Muscle of back (tissue), 11 donors: ENCODE data around the gene NFIX. TPM values are rescaled to one million over a fixed set of nuclear protein-coding genes. Genes with fewer than 3 reads are reported as not detected.

Experiments used
- DNase-seq, 3 donors: peaks; one replicate each; pipeline versions ENCODE4 v3.0.0 to v3.0.0-alpha.2; 2013
- polyA plus RNA-seq, 10 donors: library from polyadenylated mRNA; unstranded; fragments of 120-200 nt; gene quantifications; one replicate each; pipeline ENCODE4 v1.2.1, GENCODE V29; 2013; ENCODE audit not compliant: insufficient read length in 10 of 10

The NFIX gene
- polyA plus RNA-seq, 10 donors: 89.1 to 136 (median 111) TPM

DNA sequence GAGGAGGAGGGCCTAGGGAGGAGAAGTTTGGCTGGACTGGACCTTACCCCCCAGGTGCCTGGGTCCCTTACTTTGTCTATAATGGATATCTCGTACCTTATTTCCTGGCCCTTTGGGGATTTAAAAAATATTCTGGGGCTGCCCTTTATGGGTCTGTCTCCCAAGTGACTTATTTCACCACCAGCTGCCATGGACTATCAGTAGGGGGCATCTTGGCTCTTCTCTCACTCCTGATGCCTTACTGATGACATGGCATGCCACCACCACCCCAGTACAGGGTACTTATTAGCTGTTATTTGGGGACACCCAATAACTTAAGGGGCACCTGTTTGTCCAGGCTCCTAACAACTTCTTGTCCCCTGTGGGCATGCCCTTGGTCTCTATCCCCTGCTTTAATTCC is 38.0 kb downstream of the NFIX start:
- no peak for DNase-seq

DNA sequence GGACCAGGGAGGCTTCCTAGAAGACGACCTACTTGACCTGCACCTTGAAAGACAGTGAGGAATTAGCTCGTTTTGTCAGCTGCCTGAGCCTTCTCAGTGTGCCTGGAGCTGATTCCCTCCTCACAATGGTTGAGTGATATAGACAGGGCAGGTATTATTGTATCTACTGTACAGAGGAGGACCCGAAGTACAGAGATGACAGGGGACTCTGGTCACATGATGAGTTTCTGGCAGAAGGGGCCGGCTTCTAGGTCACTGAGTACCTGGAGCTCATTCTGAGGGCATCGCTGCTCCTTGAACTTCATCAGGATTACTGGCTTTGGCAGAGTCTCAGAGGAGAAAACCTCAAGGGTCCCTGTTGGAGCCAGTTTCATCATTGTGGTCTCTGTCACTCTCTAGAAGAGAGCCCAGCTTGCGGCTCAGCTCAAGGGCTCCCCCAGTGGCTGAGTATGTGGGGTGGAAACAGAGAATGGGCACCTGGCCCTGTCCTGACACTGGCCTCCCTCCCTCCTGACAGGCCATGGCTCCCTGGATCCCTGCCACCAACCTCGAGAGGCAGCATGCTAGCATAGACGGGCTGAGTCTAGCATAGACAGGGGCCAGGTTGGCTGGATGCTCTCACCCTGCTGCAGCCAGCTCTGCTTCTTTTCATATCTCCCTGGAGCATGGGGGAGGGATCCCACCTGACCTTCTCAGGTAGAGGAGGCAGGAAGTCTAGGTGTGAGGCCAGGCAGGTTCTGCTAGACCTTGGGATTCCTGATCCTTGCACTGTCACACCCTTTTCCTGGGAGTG is 38.7 kb downstream of the NFIX start:
- peak in 1 of 3 donors; percentile 60 for DNase-seq

GRCh38 chr19:13034636-13035035 is 39.4 kb downstream of the NFIX start:
- no peak for DNase-seq

GRCh38 chr19:13035820-13036365 is 40.6 kb downstream of the NFIX start:
- no peak for DNase-seq

DNA sequence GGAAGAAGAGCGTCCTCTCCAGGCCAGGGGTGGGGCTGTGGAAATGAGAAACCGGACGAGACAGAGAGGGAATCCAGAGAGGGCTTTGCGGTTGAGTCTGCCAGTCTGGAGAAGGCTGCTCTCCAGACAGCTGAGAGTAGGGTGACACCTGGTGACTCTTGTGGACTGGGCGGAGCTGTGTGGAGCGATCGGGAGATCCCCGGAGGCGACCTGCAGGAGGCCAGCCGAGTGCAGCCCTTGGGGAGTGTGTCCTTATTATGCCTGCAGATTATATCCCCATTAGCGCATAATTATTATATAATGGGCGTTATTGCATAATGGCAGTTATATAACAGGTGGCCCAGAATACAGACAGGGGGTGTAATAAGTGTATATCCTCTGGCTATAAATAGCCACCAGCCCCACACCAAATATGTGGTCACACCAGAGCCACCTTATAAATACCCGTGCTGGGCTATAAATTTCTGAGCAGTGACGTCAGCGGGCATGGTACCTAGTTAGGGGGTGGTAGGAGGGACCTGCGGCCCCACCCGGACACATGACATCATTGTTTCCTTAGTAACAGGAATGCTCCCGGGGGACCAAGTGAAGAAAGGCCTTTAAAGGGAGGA is 41.2 kb downstream of the NFIX start:
- DNase-seq: no peak

DNA sequence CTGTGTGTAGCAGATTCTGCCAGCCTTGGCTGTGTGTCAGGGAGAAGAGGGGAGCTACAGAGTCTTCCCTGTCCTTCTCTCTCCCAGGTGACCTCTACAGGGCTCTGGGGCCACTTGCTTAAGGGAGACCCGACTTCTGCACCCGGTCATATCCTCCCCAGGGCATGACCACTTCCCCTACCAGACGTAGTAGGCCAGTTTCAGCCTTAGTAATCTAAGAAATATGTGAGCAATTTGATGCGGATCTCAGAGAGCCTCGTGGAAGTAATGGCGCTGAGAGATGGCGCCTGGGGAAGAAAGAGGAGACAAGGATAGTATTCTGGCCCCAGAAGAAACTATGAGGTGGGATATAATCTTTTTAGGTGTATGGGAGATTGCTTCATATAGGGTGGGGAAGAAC is 41.9 kb downstream of the NFIX start:
- peak in 1 of 3 donors; percentile 68 for DNase-seq

DNA sequence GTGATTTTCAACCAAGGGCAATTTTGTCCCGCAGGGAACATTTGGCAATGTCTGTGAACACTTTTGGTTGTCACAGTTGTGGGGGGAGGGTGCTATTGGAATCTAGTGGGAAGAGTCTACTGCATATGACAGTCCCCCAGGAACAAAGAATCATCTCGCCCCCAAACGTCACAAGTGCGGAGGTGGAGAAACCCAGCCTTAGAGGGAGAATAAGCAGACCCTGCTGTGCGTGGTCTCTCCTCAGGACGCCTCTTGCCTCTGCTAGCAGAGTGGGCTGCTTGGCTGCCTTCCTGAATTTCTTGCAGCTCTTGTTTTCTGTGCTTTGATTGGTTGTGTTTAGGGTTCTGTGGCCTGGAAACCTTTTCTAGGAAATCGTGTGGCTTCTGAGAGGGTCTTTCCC is 42.5 kb downstream of the NFIX start:
- DNase-seq: no peak

- DNase-seq: no peak
Observed at GRCh38 chr19:13038306-13039210, 43.3 kb downstream of the NFIX start.

GRCh38 chr19:13039211-13039789 is 44.0 kb downstream of the NFIX start:
- no peak for DNase-seq

DNA sequence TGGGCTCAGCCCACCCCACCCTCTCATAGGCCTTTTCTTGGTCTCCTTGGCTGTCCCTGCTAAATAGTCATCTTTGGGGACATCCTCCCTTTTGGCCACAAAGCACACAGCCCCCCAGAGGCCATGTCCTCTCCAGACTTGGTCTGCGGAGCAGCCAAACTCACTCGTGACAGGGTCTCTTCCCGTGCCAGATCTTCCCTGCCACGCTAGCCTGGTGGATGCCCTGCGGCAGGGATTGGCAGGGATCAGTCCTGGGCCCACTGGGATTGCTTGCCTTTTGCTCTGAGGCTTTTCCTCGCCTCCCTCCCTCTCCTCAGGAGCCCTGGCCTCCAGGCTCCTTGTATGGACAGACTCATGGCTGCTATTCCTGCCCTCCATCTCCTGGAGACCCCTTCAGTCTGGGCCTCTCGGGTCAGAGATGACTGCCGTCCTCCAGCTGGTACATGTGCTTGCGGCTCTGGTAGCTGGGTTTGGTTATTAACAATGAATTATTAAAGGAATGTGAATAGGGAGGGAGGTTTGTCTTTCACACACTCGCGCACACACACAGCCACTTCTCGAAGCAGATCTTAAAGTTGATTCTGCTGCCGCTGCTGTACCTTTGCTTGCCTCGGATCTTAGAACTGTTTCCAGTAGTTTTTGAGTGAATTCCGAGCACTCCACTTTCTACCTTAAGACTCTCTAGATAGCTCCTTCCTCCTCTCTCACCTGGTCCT is 45.1 kb downstream of the NFIX start:
- DNase-seq: no peak

DNA sequence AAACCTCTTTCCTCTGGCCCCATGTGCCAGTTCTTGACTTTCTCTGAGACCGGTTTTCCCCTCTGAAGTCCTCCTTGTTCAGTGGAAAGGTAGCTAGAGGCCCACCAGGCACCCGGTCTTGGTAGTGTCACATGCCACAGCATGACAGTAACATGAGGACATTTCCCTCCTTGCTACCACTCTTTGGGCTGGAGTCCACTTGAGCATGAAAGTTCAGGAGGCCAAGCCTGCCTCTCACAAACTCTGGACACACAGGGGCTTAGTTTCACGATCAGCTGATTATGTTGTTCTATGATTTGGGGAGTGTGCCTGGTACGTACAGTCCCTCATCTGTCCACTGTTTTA is 45.6 kb downstream of the NFIX start:
- DNase-seq: no peak

- no peak for DNase-seq
Observed at GRCh38 chr19:13042443-13043130, 47.3 kb downstream of the NFIX start.

DNA sequence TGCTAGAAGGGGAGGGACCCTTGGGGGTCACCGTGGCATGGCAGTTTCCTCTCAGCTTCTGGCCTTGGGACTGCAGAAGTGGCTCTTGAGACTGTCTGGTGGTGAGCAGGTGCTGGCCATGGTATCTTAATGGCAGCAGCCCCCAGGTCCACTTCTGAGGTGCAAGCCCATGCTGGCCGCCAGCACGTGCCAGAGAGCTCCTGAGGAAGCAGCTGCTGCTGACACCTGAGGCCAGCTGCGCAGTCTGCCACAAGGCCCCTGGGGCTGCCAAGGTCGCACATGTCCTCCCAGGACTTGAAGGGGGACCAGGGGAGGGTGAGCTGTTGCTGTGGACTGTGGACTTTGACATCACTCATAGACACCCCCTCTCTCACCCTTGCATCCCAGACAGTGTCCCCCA is 48.0 kb downstream of the NFIX start:
- no peak for DNase-seq

DNA sequence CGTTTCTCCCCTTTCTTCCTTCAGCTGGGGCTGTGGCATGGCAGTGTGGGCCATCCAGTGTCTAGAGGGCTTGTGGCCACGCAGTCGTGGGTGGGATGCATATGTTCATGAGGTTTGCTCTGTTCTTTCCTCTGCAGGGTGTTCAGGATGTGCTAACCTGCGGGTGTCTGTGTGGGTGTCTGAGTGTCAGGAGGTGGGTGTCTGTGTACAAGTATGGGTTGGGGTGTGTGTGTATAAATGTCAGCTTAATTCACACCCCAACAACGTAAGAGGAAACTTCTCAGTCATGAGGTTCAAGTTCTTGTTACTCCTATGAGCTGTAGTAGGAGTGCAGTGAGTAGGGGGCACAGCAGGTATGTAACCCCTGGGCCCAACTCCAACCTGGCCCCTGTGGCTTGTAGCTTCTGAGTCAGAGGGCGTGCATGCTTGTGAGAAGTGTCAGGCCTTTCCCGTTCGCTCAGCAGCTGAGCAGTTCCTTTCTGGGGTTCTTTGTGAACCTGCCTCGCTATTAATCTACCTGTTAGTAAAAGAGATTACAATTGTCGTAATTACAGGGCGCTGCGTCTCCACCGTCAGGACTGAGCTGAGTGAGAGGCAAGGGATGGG is 49.1 kb downstream of the NFIX start:
- DNase-seq: no peak

DNA sequence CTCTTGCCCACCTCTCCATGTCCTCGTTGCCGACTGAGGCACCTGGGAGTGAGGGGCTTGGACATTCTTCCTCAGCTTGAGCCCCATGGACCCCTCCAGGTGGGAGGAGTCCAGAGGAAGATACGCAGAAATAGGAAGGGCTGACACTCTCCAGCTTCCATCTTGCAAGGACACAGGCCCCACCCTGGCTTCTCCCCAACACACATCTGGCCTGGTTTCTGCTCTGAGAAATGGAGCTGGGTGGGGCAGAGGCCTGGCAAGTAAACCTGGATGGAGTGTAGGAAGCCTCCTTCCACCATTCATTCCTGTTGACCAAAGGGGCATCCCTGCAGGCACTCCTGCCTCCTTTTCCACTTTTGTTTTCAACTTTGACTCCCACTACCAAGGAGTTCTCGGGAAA is 50.5 kb downstream of the NFIX start:
- no peak for DNase-seq

- no peak for DNase-seq
Observed at GRCh38 chr19:13047374-13047773, 52.1 kb downstream of the NFIX start.

- peak in 1 of 3 donors; percentile 51 for DNase-seq
Observed at GRCh38 chr19:13050274-13050673, 55.0 kb downstream of the NFIX start.

DNA sequence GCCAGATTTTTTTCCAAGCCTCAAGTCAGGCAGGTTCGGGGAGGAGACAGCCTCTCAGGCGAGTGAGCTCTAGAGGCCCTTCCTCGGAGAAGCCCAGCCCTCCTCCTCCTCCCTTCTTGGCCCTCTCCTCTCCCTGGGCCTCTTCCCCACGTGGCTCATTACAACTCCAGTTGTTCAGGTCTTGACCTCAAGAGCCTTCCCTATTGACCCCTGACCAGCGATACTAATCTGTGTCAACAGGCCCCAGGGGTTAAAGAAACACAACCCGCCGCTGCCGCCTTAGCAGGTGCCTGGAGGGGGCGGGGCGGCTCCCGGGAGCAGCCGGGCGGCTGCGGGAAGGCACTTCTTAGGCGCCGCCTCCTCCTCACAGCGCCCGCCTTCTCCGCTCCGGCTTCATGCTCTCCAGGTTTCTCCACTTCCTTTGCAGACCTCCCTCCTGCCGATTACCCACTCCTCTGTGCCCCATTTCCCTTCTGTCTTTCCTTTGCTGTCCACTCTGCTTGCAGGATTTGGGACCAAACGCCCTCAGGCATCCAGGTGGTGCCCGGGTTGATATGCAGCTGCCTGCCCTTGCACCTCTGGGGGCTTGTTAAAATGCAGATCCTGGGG is 56.4 kb downstream of the NFIX start:
- peak in 2 of 3 donors; percentile 46 to 86 for DNase-seq

- peak in 1 of 3 donors; percentile 71 for DNase-seq
Observed at GRCh38 chr19:13052447-13053175, 57.3 kb downstream of the NFIX start.
